HEK293T (cell line): Measurements from ENCODE around the gene HOXA13.

Source experiments
- CTCF ChIA-PET: fragments of 350-600 bp; formaldehyde crosslinking; extraction: SDS; loops from one replicate; lab custom pipeline; 2021; ENCODE audit warnings: antibody characterized with exemption, inconsistent platforms; lab: Yijun Ruan, JAX
- POLR2A ChIA-PET: fragments of 350-600 bp; formaldehyde crosslinking; extraction: SDS; loops from one replicate; lab custom pipeline; 2020; ENCODE audit warnings: antibody characterized with exemption, inconsistent platforms; lab: Yijun Ruan, JAX
- DNase-seq: peaks from one replicate; pipeline ENCODE4 v3.0.0; 2012; ENCODE audit warnings: mixed read lengths; ENCODE audit errors: extremely low spot score
- ARNT ChIP-seq: fragments of 450-650 bp; IDR thresholded peaks from 2 replicates; pipeline ENCODE4 v1.6.1; 2017; ENCODE audit warnings: mild to moderate bottlenecking
- BHLHE40 ChIP-seq: fragments of 450-650 bp; IDR thresholded peaks from 2 replicates; pipeline ENCODE4 v1.6.1; 2016; ENCODE audit warnings: mild to moderate bottlenecking, moderate library complexity, borderline replicate concordance
- CTBP1 ChIP-seq: fragments of 450-650 bp; IDR thresholded peaks from 2 replicates; pipeline ENCODE4 v1.6.1; 2016; ENCODE audit warnings: borderline replicate concordance
- ELF4 ChIP-seq: fragments of 450-650 bp; IDR thresholded peaks from 2 replicates; pipeline ENCODE4 v1.6.1; 2017; ENCODE audit warnings: antibody characterized with exemption
- FOXA1 ChIP-seq: fragments of 450-650 bp; IDR thresholded peaks from 2 replicates; pipeline ENCODE4 v1.6.1; 2016; ENCODE audit warnings: mild to moderate bottlenecking
- FOXK2 ChIP-seq: fragments of 450-650 bp; IDR thresholded peaks from 2 replicates; pipeline ENCODE4 v1.6.1; 2016; ENCODE audit warnings: mild to moderate bottlenecking
- FOXM1 ChIP-seq: fragments of 450-650 bp; IDR thresholded peaks from 2 replicates; pipeline ENCODE4 v1.6.1; 2017; ENCODE audit warnings: mild to moderate bottlenecking, borderline replicate concordance
- HDGF ChIP-seq: fragments of 450-650 bp; IDR thresholded peaks from 2 replicates; pipeline ENCODE4 v1.6.1; 2017; ENCODE audit warnings: antibody characterized with exemption, borderline replicate concordance
- L3MBTL2 ChIP-seq: fragments of 450-650 bp; conservative IDR thresholded peaks from 2 replicates; pipeline ENCODE4 v1.6.1; 2016; ENCODE audit warnings: mild to moderate bottlenecking
- LEF1 ChIP-seq: fragments of 450-650 bp; IDR thresholded peaks from 2 replicates; pipeline ENCODE4 v1.6.1; 2017; ENCODE audit warnings: mild to moderate bottlenecking, borderline replicate concordance
- NFRKB ChIP-seq: fragments of 450-650 bp; IDR thresholded peaks from 2 replicates; pipeline ENCODE4 v1.6.1; 2016; ENCODE audit warnings: mild to moderate bottlenecking, moderate library complexity
- SP1 ChIP-seq: fragments of 450-650 bp; IDR thresholded peaks from 2 replicates; pipeline ENCODE4 v1.6.1; 2017
- SUZ12 ChIP-seq: fragments of 450-650 bp; IDR thresholded peaks from 2 replicates; pipeline ENCODE4 v1.6.1; 2016; ENCODE audit warnings: mild to moderate bottlenecking
- TARDBP ChIP-seq: fragments of 450-650 bp; IDR thresholded peaks from 2 replicates; pipeline ENCODE4 v1.6.1; 2016
- ZNF384 ChIP-seq: fragments of 450-650 bp; IDR thresholded peaks from 2 replicates; pipeline ENCODE4 v1.6.1; 2016
- TF ChIP-seq, protein P1 (sequence below): fragments of 450-650 bp; IDR thresholded peaks from 2 replicates; pipeline ENCODE4 v1.6.1; 2016

Gene HOXA13

DNA sequence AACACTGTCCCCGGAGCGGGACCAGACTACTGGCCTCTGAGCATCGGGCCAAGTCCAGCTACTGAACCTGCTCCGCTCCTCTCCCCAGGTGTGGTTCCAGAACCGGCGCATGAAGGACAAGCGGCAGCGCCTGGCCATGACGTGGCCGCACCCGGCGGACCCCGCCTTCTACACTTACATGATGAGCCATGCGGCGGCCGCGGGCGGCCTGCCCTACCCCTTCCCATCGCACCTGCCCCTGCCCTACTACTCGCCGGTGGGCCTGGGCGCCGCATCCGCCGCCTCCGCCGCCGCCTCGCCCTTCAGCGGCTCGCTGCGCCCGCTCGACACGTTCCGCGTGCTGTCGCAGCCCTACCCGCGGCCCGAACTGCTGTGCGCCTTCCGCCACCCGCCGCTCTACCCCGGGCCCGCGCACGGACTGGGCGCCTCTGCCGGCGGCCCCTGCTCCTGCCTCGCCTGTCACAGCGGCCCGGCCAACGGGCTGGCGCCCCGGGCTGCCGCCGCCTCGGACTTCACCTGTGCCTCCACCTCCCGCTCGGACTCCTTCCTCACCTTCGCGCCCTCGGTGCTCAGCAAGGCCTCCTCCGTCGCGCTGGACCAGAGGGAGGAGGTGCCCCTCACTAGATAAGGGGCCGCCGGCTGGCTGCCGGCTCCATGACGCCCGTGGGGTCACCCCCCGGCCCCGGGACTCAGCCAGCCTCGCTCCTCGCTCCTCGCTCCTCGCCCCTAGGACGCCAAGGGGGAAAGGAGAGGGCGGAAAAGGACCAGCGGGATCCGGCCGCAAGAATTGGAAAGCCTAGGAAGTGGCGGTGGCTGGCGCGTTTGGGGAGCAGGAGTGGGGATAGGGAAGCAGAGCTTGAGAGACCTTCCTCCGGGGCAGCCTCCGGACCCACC, 46.2 kb upstream of the HOXA13 start:
- ChIA-PET POLR2A (no interaction called here), CTCF (no interaction called here)

DNA sequence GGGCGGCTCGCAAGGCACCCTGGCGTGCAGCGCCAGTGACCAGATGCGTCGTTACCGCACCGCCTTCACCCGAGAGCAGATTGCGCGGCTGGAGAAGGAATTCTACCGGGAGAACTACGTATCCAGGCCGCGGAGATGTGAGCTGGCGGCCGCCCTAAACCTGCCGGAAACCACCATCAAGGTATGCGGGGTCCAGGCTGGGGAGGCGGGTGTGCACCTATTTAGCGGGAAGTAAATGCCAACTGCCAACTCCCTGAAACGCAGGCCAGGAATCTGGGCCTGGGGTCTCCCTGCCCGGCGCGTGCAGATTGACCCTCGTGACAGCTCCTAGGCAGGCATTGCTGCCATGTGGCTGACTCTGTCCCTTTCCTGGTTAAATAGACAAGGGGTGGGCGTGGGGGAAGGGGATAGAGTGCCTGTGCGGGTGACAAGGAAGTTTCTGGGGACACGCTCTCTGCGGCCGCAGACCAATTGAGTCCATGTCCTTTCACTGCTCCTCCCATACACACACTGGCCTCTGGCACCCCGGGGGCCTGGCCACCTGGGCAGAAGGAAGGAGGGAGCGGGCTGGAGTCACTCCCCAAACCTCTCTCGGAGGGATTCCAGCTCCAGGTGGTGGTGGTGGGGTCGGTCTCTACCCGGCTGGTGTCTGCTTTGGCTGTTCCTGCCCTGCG, 45.4 kb upstream of the HOXA13 start:
- ChIA-PET CTCF (no interaction called here), POLR2A (no interaction called here)

More for the DNA sequence above, 46.2 kb upstream of the HOXA13 start:
- no peak for DNase-seq
- TF ChIP-seq L3MBTL2: no peak
- TF ChIP-seq SP1: no peak
- no peak for TF ChIP-seq FOXK2
- TF ChIP-seq FOXA1: no peak
- TF ChIP-seq CTBP1: no peak
- TF ChIP-seq SUZ12: no peak
- TF ChIP-seq, protein P1, sequence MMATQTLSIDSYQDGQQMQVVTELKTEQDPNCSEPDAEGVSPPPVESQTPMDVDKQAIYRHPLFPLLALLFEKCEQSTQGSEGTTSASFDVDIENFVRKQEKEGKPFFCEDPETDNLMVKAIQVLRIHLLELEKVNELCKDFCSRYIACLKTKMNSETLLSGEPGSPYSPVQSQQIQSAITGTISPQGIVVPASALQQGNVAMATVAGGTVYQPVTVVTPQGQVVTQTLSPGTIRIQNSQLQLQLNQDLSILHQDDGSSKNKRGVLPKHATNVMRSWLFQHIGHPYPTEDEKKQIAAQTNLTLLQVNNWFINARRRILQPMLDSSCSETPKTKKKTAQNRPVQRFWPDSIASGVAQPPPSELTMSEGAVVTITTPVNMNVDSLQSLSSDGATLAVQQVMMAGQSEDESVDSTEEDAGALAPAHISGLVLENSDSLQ: no peak
- no peak for TF ChIP-seq BHLHE40
- no peak for TF ChIP-seq FOXM1
- no peak for TF ChIP-seq LEF1
- no peak for TF ChIP-seq TARDBP
- no peak for TF ChIP-seq ELF4
- TF ChIP-seq NFRKB: no peak
- no peak for TF ChIP-seq HDGF
- no peak for TF ChIP-seq ARNT
- no peak for TF ChIP-seq ZNF384

DNA sequence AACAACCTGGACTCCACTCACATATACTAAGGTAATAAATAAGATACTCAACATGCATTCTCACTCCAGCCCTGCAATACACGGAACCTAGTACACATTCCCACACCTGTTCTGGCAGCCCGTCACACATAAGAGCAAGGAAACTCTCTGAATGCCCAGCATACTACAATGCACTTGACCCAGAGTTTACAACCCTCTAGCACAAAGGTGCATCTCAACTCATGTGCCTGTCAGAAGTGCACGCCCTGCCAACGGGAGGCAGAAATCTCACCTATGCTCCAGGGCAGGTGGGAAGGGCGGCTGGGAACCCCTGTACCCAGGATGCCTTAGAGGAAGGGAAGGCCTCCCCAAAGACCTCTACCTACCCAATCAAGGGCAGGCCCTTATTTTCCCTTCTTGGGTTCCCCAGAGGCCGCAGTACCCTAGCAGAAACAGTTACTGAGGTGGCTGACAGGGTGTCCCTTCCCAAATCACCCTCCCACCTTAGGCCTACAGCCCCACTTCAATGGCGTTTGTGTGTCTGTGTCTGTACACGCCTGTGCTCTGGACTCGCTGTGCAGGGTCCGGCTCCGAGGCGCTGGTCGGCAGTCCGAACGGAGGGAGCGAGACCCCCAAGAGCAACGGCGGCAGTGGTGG, 44.7 kb upstream of the HOXA13 start:
- POLR2A ChIA-PET: no interaction called here
- no peak for DNase-seq
- no peak for TF ChIP-seq ELF4
- TF ChIP-seq ZNF384: no peak
- TF ChIP-seq L3MBTL2: no peak
- no peak for TF ChIP-seq BHLHE40
- no peak for TF ChIP-seq SUZ12
- no peak for TF ChIP-seq FOXK2
- TF ChIP-seq ARNT: no peak
- no peak for TF ChIP-seq HDGF
- TF ChIP-seq LEF1: no peak
- TF ChIP-seq FOXM1: no peak
- no peak for TF ChIP-seq NFRKB
- no peak for TF ChIP-seq CTBP1
- no peak for TF ChIP-seq SP1
- no peak for TF ChIP-seq TARDBP
- TF ChIP-seq, protein P1: no peak
- no peak for TF ChIP-seq FOXA1
- CTCF ChIA-PET: no interaction called here

More for the DNA sequence above, 45.4 kb upstream of the HOXA13 start:
- no peak for DNase-seq
- TF ChIP-seq HDGF (no peak), L3MBTL2 (no peak), SP1 (no peak), LEF1 (no peak), FOXM1 (no peak)

DNA sequence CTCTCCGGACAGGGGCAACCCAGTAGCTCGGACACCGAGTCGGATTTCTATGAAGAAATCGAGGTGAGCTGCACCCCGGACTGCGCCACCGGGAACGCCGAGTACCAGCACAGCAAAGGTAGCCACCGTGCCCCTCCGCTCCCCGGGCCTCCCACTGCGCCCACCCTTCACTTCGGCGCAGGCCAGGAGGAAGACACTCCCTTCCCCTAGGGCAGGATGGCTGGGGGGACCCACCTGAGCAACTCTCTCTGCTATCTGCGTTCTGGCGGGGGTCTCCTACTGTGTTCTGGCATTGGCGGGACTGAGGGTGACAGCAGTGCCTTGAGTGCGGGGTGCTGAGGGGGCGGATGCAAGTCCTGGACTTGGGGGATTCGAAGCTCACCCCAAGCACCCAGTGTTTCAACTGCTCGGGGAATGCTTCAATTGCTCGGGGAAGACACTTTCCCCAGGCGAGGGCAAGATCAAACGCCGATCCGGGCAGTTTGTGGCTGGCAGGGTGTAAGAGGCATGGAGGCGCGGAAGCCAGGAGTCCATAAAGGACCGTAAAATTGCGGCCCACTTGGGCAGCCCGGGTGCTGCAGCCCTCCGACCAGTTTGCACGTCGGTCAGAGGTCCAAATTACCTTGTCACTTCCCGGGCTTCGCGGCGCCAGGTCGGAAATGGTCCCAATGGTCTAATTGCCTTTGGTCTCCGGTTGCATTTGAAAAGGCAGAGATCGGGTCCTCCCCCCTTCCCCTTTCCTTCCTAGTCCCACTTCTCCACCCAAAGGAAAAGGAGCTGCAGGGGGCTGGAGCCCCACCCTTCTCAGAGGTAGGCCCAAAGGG, 43.7 kb upstream of the HOXA13 start:
- ChIA-PET CTCF (no interaction called here), POLR2A (no interaction called here)
- no peak for DNase-seq
- TF ChIP-seq, protein P1: no peak
- TF ChIP-seq FOXK2 (no peak), LEF1 (no peak), CTBP1 (no peak), HDGF (no peak), BHLHE40 (no peak), SUZ12 (no peak), FOXA1 (no peak), ELF4 (no peak), NFRKB (no peak), ZNF384 (no peak), SP1 (no peak), L3MBTL2 (no peak), TARDBP (no peak), ARNT (no peak), FOXM1 (no peak)
